GDM1 (cell line): ENCODE results near the gene LIMS2.

Experiments
- DNase-seq: peaks from one replicate; lab custom pipeline; 2025; lab: John Stamatoyannopoulos, UW

The LIMS2 gene

DNA sequence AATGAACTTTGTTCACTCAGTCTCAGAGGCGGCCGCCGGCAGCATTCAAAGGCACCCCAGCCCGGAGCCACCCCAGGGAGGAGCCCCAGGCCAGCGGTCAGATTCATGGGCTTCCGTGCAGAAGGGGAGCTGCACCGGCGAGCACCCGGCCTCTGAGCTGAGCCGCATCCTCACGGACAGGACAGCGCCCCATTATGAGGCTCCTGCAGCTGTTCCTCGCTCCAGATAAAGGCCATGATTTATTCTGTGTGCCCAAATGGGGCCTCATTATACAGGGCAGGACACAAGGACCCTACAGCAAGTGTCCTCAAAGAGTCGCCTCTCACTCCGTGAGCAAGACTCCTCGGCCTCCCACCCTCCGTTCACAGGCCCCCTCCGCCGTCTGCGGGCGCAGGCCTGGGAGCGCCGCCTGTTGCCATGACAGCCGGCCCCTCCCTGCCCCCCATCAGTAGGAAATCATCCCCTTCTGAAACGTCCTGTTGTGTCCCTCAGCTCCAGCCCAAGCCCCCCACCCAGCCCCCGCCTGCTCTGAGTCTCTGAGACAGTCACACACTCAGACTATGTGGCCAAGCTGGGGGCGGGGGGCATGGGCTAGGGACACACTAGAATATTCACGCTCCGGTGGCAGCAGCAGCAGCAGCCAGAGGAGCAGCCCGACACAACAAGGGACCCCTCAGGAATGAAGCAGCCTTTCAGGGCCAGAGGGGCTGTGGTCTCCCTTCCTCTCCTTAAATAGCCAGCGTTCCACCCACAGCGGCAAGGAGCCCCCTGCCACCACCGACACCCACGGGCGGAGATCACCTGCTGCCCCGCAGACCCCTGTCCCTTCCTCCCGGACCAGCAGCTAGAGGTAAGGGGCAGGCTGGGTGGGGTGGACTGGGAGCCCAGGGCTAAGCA lies 29.7 kb downstream of the LIMS2 start, which contains the start of gene GPR17:
GPR17 (plus strand) TSS at position 759 of the 897 bp plus-strand sequence. CDS start 4,583 bp downstream, outside the sequence.
- no peak for DNase-seq

DNA sequence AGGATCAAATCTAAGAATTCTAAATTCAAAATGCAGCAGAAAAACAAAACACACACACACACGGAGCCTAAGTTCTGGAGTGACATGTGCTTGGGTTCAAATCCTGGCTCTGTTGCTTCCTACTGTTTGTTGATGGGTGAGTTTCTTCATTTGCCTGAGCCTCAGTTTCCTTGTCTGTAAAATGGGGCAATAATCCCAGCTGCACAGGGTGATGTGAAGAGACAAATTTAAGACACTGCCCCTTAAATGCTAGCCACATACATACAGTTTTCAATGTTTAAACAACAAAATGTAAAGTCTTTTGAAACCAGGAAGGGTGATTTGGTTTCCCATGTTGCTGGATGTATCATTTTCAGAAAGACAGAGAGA lies 30.3 kb downstream of the LIMS2 start:
- no peak for DNase-seq

DNA sequence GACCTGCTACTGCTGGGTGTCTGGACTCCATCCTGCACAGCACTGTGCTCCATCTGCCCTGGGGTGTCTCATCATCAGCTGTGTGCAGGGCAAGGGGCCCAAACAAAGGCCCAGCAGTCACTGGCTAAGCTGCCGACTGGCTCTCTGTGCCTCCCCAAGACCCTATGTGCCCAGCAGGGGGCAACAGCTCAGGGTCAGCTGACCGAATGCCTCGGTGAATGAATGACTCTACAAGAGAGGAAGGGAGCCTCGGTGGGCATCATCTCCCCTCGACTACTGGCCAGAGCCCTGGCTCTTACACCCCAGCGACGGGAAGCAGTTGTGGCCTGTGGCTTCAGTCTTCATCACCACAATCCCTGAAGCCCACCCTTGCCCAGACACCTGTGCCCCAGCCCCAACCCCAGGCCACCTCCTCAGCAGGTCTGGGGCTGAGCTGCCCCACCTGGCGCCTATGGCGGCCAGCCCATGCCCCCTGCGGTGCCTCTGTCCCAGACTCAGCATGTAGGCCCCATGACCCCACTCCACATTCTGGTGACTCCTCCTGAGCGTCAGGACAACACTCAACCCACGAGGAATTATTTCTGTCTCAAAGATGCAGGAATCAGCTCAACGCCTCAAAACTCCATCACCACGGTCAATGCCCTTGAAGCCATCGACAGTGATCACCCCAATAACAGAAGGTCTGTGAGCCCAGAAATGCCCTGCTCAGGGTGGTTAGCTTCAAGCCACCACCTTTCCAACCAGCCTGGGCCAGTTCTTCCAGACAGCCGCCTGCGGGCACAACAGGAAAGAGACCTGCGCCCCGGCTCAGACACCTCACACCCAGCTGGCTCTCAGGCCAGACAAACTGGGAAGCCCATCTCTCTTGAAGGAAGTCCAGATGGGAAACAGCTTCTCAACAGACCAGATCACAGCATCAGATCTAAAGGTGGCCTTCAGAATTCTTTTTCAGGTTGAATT lies 31.0 kb downstream of the LIMS2 start:
- no peak for DNase-seq

DNA sequence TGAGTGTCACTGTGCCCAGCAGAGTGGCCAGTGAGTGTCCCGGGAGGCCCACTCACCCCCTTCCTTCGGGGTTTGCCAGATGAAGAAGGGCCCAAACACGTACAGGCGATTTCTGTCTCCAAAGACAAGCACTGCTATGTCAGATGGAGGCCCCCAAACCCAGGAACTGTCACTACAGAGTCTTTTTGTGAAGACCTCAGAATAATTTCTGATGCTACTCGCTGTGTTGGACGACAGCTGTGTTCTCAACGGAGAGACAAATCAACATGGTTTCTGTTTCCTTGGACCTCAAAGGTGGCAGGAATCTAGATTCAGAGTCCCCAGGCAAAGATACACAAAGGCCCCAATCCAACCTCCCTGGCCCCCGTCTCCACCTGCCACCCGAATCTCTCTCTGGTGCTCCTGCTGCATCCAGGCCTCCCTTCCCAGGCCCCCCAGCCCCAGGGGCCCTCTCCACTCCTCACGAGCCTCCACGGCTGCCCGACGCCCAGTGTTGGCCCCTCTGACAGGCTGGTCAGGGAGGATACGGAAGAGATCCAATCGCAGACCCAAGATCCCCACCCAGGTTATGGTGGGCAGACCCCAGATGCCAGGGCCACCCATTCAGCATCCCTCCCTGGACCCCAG lies 31.8 kb downstream of the LIMS2 start:
- DNase-seq: no peak

DNA sequence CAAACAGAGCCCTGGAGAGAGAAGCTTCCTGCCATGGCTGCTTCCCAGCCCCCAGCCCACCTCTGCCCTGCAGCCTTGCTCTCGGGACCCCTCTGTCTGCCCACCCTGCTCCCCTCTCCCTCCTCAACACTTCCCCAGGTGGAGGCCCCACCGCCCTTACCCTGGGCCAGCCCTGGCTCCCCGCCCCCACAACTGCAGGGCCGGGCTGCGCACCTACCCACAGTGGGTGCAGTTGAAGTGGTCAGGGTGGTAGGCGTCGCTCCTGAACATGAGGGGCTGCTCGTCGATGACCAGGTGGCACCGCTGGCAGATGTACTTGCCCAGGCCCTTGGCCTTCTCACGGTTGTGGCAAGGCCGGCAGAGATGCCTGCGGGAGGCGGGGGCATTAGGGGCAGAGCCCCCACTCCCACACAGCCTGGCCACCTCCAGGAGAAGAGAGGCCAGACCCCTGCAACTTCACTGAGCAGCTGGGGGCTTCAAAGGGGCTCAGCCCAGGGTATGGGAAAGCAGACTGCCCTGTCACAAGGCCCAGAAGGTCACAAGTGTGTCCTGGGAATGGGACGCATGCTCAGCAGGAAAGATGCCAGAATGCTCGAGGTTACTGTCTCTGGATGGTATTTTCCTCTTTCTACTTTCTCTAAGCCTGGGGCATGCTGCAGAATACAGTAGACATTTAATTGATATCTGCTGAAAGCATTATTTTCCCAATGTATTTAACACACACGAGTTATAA lies 32.5 kb downstream of the LIMS2 start:
- no peak for DNase-seq

DNA sequence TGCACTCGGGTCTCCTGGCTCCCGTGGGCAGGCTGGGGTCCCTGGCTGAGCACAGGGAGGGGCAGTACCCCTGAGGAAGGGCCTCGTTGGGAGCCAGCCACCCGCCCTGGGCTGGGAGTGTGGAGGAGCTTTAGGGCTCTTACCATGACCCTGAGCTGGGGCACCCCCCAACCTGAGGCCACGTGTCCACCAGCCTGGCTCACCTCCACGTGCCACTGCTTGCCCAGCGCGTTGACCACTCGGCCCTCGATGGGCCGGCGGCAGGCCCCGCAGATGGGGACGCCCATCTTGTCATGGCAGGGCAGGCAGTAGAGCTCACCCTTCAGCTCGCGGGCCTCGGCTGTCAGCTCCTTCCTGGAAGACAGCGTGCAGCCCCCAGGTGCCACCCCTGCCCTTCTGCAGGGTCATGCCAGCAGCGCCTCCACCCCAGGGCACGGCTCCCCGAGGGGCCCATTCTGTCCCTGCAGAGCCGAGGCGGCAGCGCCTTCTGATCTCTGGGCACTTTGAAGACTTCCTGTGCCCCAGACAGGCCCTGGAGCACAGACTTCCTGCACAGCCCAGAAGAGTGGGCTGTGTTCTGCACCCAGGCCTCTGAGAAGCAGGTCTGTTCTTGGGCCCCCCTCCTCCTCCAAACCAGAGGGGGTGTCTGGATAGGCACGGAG lies 33.4 kb downstream of the LIMS2 start:
- DNase-seq: peak; percentile 30

DNA sequence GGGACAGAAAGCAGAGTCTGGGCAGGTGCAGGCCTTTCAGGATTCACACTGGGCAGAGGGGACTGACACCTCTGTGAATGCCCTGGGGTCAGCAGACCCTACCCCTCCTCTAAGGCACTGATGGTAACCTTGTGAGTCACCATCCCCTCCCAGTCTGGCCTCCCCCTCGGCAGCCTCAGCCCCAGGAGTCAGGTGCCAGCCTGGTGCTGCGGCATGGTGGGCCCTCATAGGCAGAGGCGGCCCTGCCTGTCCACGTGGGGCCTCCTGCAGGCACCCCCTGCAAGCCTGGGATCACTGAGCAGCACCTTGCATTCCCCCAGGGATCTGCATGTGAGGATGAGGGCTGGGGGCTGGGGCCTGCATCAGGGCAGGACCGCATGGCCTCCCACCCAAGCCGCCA lies 34.2 kb downstream of the LIMS2 start:
- no peak for DNase-seq

DNA sequence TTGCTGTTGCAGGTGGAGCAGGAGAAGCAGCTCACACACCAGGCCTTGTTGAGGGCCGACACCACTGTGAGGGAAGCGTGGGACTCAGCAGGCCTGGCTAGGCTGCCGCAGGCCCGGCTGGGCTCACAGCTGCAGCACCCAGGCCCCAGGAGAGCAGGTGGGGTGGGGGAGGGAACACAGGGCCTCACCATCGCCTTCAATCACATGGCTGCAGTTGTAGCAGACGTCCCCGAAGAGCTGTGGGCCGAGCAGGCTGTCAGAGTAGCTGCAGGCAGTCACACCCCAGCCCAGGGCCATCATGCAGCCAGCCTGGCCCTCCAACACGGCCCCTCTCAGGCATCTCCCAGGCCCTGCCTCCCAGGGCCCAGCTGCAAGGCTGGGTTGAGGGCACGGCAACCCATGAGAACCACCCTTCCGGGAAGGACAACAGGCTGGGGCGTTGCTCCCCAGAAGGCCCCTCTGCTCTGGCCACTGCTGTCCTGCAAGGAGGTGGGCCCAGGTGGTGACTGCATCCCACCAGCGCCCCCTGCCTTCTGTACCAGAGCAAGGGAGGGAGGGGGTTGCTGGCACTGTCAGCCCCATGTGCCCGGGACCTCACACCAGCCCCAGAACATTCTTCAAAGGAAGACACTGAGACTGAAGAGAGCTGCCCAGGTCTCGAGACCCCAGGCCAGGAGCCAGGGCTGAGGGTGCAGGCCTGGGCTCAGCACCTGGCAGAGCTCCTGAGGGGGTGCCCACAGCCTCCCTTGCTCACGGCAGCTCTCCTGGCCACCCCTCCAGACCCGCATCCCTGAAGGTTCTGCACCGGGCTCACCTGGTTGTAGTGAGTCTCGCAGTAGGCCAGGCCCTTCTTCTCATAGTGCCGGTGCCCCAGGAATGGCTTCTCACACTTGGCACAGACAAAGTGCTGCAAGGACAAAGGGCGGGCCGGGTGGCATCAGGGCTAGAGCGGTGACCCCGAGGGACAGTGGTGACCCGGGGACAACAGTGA lies 35.0 kb downstream of the LIMS2 start:
- no peak for DNase-seq

DNA sequence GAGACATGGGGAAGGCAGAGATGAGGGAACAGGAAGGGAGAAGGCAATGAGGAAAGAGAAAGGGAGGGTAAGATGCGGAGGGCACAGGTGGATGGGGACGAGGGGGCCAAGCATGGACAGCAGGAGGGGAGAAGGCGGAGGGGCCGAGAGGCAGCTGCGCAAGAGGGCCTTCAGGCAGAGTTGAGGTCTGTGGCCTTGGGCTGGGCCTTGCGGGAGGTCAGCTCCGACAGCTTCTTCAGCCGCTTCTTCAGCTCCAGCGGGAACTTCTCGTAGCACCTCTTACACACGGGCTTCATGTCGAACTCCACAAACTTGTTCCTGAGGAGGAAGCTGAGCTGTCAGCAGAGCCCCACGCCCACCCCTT lies 36.2 kb downstream of the LIMS2 start:
- no peak for DNase-seq

DNA sequence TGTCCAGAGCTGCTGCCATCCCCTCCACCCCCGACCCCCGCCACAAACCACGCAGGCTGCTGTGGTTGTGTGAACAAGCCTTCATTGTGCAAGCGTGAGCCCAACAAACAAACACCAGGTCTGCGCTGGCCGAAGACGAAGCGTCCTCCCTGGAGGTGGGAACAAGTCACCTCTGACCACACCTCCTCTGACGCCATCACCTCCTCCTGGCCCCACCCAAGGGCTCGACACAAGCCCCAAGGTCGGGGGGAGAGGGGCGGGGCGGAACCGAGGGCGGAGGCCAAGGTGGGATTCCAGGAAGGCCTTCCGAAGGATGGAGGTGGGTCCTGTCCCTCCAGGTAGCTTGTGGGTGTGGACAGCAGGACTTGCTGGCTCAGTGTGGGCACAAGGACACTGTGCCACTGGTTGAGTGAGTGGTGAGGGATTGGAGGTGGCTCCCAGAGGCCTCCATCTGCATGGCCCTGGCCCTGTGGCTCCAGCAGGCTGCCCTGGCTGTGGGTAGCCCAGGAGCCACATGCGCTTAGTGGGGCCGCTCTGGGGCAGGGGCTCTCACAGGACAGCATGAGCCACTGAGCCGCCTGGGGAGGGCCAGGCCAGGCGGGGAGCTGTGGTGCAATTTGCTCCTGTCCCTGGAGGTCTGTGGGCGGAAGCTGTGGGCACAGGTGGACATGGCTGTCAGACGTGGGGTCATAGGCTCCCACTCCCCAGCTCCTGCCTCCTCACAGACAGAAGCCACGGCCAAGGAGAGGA lies 36.8 kb downstream of the LIMS2 start:
- DNase-seq: no peak

DNA sequence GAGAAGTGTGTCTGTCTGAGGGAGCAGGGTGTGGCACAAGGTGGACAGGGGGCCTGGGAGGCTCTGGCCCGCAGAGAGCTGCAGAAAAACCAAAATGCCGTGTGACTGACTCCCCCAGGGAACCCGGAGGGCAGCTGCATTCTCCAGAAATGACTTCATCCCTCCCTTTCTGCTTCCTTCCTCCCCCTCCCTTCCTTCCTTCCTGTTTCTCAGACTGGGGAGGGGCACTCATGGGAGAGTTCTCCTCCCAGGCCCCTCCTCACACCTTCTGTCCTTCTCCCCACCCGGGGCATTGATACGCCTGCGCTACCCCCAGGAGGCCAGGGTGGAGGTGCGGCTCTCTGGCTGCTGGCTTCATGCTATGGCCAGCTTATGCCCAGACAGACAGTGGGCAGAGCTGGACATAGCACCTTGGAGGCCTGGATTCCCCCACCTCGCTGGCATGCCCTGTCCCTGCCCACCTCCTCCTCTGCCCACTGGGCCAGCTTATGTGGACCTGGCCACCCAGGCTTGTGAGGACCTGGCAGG lies 37.5 kb downstream of the LIMS2 start:
- peak; percentile 28 for DNase-seq

DNA sequence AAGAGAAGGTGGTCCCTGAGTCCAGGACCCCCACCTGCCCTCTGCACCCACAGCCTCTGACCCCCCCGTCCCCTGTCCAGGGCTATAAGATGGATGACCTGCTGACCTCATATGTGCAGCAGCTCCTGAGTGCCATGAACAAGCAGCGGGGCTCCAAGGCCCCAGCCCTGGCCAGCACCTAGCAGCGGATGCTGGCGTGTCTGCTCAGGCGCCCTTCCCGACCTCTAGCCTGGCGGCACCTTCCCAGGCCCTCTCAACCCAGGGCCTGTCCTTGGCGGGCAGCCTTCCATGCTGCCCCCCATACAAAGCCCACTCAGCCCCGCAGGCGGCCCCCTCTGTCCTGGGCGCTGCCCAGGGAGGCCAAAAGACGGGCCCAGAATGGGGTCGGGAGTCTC lies 38.1 kb downstream of the LIMS2 start:
- DNase-seq: no peak

DNA sequence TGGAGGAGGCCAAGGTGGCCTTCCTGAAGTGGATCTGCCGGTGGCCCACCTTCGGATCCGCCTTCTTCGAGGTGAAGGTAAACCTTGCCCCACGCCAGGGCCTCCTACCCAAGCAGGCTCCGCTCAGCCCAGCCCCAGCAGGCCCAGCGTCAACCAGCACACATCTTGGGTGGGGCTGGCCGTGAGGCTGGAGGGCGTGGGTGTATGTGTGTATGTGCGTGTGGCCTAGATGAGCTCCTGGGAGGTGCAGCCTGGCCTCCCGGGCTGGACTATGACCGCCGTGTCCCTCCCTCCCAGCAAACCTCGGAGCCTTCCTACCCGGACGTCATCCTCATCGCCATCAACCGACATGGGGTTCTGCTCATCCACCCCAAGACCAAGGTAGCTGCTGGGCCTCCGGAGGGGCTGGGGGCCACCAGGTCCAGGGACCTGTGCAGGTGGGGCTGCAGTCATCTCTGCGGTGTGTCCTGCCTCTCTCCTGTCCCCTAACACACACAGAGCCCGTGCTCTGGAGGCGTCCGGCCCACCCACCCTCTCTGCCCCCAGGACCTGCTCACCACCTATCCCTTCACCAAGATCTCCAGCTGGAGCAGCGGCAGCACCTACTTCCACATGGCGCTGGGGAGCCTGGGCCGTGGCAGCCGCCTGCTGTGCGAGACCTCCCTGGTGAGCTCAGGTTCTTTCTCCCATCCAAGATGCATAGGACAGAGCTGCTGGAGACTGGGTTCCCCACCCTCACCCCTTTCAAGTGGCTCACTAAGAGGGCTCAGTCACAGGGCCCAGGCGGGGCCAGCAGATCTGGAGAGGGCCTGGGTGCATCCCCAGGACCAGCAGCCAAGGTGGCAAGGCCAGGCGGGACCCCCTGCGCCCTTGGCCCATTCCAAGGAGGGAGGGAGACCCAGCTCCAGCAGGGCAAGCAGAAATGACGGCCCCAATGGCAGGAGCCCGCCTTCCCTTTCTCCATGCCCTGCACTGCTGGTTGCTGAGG lies 38.8 kb downstream of the LIMS2 start:
- no peak for DNase-seq

DNA sequence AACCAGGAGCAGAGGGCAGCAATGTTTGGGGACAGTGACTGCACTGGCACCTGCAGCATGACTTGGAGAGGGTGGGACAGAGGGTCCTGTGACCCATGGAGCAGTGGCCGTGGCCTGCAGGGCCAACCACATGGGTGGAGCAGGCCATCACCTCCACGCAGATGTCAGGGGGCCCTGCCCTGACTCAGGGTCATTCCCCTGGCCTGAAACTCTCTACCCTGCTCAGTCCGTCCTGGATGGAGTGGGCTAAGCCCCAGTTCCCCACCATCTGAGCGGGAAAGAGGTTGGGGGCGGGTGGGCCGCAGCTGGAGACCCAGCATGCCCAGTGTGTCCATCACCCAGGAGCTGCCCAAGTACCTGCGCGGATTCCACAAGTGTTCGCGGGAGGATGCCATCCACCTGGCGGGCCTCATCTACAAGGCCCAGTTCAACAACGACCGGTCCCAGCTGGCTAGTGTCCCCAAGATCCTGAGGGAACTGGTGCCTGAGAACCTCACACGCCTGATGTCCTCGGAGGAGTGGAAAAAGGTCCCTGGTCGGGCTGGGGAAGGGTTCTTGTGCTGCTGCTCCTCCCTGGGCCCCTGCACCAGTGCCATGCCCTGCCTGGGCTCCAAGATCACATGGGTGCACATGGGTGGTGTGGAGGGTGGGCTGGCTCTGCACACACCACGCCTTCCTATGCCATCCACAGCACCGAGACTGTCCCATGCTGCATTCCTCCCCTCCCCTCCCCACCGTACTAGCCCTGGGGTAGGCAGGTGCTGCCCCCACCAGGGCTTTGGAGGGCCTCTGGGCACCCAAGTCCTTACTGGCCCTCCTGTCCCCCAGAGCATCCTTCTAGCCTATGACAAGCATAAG lies 39.7 kb downstream of the LIMS2 start:
- DNase-seq: no peak

DNA sequence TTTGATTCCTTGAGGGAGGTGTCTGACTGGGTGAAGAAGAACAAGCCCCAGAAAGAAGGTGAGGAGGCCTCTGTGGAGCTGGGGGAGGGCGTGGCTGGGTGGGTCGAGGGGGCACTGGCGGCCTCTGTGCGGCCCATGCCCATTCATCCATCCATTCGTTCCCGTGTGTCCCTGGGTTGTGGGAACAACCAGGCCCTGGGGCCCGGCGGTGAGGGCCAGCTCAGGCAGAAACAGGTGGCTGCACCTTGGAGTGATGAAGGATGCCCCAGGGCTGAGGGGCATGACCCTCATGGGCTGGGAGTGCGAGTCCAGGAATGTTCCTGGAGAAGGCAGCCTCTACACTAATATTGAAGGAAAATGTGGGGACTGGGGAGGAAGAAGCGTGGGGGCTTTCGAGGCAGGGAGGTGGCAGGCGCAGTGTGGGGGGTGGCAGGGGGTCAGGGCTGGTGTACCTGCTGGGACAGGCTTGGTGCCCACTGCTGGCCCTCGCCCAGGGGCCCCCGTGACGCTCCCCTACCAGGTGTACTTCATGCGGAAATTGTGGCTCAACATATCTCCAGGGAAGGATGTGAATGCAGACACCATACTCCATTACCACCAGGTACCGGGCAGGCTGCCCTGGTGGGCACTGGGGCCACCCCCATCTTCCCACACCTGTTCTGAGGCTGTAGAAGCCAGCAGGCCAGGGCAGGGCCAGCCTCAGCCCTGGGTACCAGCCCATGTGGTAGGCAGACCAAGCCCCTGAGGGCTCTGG lies 40.5 kb downstream of the LIMS2 start:
- no peak for DNase-seq

DNA sequence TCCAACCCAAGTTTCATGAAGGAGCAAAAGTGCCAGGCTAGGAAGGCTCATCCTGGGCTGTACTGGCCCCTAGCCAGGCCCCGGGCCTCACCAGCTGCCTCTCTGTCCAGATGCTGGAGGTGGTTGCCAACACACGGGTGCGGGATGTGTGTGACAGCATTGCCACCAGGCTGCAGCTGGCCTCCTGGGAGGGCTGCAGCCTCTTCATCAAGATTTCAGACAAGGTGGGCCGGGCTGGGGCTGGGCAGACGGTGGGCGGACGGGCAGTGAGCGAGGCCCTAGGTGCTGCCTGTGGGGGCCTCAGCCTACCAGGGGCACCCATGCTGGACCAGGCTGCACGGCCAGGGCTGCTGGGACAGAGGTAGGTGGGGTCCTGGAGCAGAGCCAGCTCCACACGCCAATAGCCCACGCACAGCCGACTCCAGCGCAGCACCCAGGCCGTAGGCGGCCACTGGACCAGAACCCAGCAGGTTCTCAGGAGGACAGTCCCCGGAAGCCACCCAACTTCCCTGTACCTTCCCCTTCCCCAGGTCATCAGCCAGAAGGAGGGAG lies 41.2 kb downstream of the LIMS2 start:
- DNase-seq: no peak
